Measurements from ENCODE around the gene ASAP2.

The ASAP2 gene

DNA sequence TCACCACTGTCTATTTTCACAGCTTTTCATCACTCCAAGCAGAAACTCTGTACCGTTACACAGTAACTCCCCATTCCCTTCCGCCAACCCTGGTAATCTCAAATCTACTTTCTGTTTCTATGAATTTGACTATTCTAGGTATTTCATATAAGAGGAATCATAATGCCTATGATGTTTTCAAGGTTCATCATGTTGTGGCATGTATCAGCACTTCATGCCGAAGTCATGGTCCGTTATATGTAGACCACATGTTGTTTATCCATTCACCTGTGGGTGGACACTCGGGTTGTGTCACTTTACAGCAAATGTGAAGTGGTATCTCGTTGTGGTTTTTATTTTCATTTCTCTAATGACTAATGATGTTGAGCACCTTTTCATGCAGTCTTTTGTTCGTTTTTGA, 238.5 kb downstream of the ASAP2 start:
- no peak for DNase-seq

DNA sequence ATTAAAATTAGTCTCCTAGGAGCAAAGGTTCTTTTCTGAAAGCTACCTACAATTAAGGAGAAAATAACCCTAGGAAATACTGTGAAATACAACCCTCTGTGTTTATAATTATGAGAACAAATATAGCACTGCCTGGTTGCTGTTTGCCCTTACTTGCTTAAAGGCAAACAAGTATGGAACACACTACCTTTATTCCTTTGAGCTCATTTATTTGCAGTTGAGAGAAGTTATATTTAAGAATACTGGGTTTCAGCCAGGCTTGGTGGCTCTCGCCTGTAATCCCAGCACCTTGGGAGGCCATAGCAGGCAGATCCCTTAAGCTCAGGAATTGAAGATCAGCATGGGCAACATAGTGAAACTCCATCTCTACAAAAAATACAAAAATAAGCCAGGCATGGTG, 244.6 kb downstream of the ASAP2 start:
- DNase-seq, result no peak
